CD4-positive, CD25-positive, alpha-beta regulatory T cell (primary cell): ENCODE data around the gene YJEFN3. TPM values are rescaled to one million over a fixed set of nuclear protein-coding genes. Genes with fewer than 3 reads are reported as not detected.

Experiments used
- ATAC-seq, 2 donors: fragments of 150-1000 bp; cut with Tn5 transposase; one replicate each; pipeline ENCODE4 v1.10.0; 2021; ENCODE audit warnings: low read depth in 2 of 2, moderate number of reproducible peaks in 2 of 2, moderate library complexity in 1 of 2
- DNase-seq, 3 donors: peaks; one replicate each; pipeline versions ENCODE4 v3.0.0 to v3.0.0-alpha.2; 2012 to 2022; ENCODE audit warnings: mixed read lengths in 1 of 3
- H3K27ac ChIP-seq: one replicate; pipeline ENCODE4 v1.7.0; 2013; ENCODE audit warnings: mild to moderate bottlenecking, low read length; ENCODE audit not compliant: insufficient read depth, poor library complexity, severe bottlenecking
- H3K27me3 ChIP-seq: one replicate; pipeline ENCODE4 v1.7.0; 2013; ENCODE audit warnings: low read length; ENCODE audit not compliant: control insufficient read depth, insufficient read depth
- H3K36me3 ChIP-seq: one replicate; pipeline ENCODE4 v1.7.0; 2013; ENCODE audit warnings: mild to moderate bottlenecking, low read length, moderate library complexity; ENCODE audit not compliant: control insufficient read depth, insufficient read depth
- H3K4me1 ChIP-seq: 2 replicates; pipeline ENCODE4 v1.7.0; 2013; ENCODE audit warnings: mild to moderate bottlenecking, low read length; ENCODE audit not compliant: insufficient read depth, control insufficient read depth, poor library complexity, severe bottlenecking
- H3K4me3 ChIP-seq: one replicate; pipeline ENCODE4 v1.7.0; 2013; ENCODE audit warnings: low read depth, mild to moderate bottlenecking, low read length, moderate library complexity
- H3K9me3 ChIP-seq, 2 experiments: 1 replicate in 1 of 2; 2 replicates in 1 of 2; pipeline ENCODE4 v1.7.0; 2013; ENCODE audit warnings: low read length in 2 of 2, mild to moderate bottlenecking in 1 of 2, moderate library complexity in 1 of 2; ENCODE audit not compliant: control insufficient read depth in 2 of 2
- H3K27ac Mint-ChIP-seq, 3 donors: one replicate each; pipeline ENCODE4 v1.8.0; 2020 to 2022; ENCODE audit warnings: mild to moderate bottlenecking in 3 of 3, mixed read lengths in 3 of 3, moderate library complexity in 2 of 3
- H3K27me3 Mint-ChIP-seq: one replicate; pipeline ENCODE4 v1.8.0; 2022; ENCODE audit warnings: mild to moderate bottlenecking, mixed read lengths
- H3K36me3 Mint-ChIP-seq: one replicate; pipeline ENCODE4 v1.8.0; 2020; ENCODE audit warnings: mixed read lengths
- H3K4me1 Mint-ChIP-seq, 4 donors: one replicate each; pipeline ENCODE4 v1.8.0; 2020 to 2022; ENCODE audit warnings: mixed read lengths in 4 of 4, mild to moderate bottlenecking in 1 of 4
- H3K4me3 Mint-ChIP-seq, 4 donors: one replicate each; pipeline ENCODE4 v1.8.0; 2020 to 2022; ENCODE audit warnings: mild to moderate bottlenecking in 4 of 4, mixed read lengths in 4 of 4, moderate library complexity in 3 of 4
- H3K9me3 Mint-ChIP-seq, 7 donors: one replicate each; pipeline ENCODE4 v1.8.0; 2020 to 2022; ENCODE audit warnings: mixed read lengths in 7 of 7, mild to moderate bottlenecking in 3 of 7, moderate library complexity in 2 of 7
- polyA plus RNA-seq, 4 donors: library from polyadenylated mRNA; unstranded; fragments of 300-500 nt; fragmentation: Illumina TruSeq; gene quantifications; one replicate each; pipeline ENCODE4 v1.2.3, GENCODE V29; 2021
- total RNA-seq: library from RNA; stranded (reverse); gene quantifications from one replicate; pipeline ENCODE4 v1.2.3, GENCODE V29; 2022

The YJEFN3 gene
- total and polyA plus RNA-seq, 5 donors from 2014 or later: 6.6 TPM; not detected in 4

DNA sequence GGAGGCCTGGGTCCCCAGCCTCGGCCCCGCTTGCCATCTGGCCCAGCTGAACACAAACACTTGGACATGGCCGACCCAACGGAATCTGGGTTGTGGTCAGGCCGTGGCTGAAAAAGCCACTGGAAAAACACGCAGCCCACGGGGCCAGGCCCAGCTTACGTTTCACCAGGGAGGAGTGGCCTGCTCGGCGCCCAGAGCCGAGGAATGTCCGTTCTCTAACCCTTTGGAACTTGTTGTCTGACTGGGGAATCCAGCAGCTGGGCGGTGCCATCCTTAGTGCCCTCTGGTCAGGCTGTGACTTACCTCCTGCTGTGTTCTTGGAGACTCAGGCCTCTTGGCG, 23.1 kb downstream of the YJEFN3 start:
- DNase-seq: no peak

GRCh38 chr19:19552798-19553197, 24.1 kb downstream of the YJEFN3 start:
- no peak overlapping the region for H3K27ac ChIP-seq
- no peaks in the 10 kb centered on the region for H3K36me3 Mint-ChIP-seq
- H3K4me1 ChIP-seq: peaks cover 6% of the 10 kb centered on the region
- H3K4me3 Mint-ChIP-seq: no peak overlapping the region
- H3K4me1 Mint-ChIP-seq: peaks cover 0 to 5% (median 0%) of the 10 kb centered on the region in 4 donors
- H3K27ac Mint-ChIP-seq: peak overlapping the region in 1 of 3 donors; percentile 9
- no peaks in the 10 kb centered on the region for H3K9me3 Mint-ChIP-seq
- H3K27me3 Mint-ChIP-seq: peaks cover 6% of the 10 kb centered on the region
- H3K9me3 ChIP-seq: no peaks in the 10 kb centered on the region
- H3K27me3 ChIP-seq: no peaks in the 10 kb centered on the region
- no peak overlapping the region for H3K4me3 ChIP-seq
- H3K36me3 ChIP-seq: no peaks in the 10 kb centered on the region
- DNase-seq (no peak), ATAC-seq (peak in 1 of 2 donors; percentile 33)

More for the DNA sequence above, 23.1 kb downstream of the YJEFN3 start:
- Mint-ChIP-seq H3K4me1 (peaks cover 0 to 5% (median 0%) of the 10 kb centered on the region in 4 donors), H3K4me3 (no peak overlapping the region), H3K36me3 (no peaks in the 10 kb centered on the region), H3K27me3 (no peaks in the 10 kb centered on the region), H3K9me3 (no peaks in the 10 kb centered on the region), H3K27ac (peak overlapping the region in 1 of 3 donors; percentile 5)
- ATAC-seq: no peak
- peaks cover 6% of the 10 kb centered on the region for H3K4me1 ChIP-seq
- no peaks in the 10 kb centered on the region for H3K9me3 ChIP-seq
- H3K4me3 ChIP-seq: no peak overlapping the region
- H3K36me3 ChIP-seq: no peaks in the 10 kb centered on the region
- no peaks in the 10 kb centered on the region for H3K27me3 ChIP-seq
- H3K27ac ChIP-seq: no peak overlapping the region

- no peak overlapping the region for H3K4me3 Mint-ChIP-seq
- H3K36me3 Mint-ChIP-seq: no peaks in the 10 kb centered on the region
- H3K27me3 Mint-ChIP-seq: peaks cover 6% of the 10 kb centered on the region
- Histone ChIP-seq H3K4me1 (peaks cover 6% of the 10 kb centered on the region), H3K27ac (no peak overlapping the region), H3K4me3 (no peak overlapping the region), H3K27me3 (no peaks in the 10 kb centered on the region), H3K36me3 (no peaks in the 10 kb centered on the region), H3K9me3 (no peaks in the 10 kb centered on the region)
- no peak for DNase-seq
- H3K27ac Mint-ChIP-seq: no peak overlapping the region
- peaks cover 0 to 10% (median under 1%) of the 10 kb centered on the region in 4 donors for H3K4me1 Mint-ChIP-seq
- H3K9me3 Mint-ChIP-seq: no peaks in the 10 kb centered on the region
- no peak for ATAC-seq
Observed at GRCh38 chr19:19553670-19554069, 25.0 kb downstream of the YJEFN3 start.

GRCh38 chr19:19554074-19555023, 25.6 kb downstream of the YJEFN3 start:
- H3K27ac Mint-ChIP-seq: peak overlapping the region in 2 of 3 donors; percentile 63 to 75

DNA sequence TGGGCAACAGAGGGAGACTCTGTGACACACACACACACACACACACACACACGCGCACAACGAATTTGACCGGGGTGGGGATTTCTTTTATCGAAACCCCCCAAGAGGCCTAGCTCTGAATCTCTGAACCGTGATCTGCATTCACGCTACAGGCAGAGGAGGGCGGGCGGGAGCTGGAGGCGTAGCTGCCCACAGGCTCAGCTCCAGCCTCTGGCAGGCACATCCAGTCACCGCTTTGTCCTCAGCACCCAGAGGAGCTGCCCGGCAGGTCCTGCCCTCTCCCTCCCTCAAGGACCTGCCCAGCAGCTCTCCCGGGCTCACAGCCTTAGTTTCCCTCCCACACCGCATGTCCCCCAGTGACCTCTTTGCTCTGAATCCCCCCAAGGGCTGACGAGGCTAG, 29.3 kb downstream of the YJEFN3 start:
- Mint-ChIP-seq H3K9me3 (no peaks in the 10 kb centered on the region), H3K36me3 (peaks cover 4% of the 10 kb centered on the region), H3K27me3 (peaks cover 6% of the 10 kb centered on the region), H3K4me1 (peaks cover 0 to 35% (median 8%) of the 10 kb centered on the region in 4 donors), H3K27ac (peak overlapping the region; percentile 39 to 76 (median 67)), H3K4me3 (no peak overlapping the region)
- H3K4me1 ChIP-seq: peaks cover 15% of the 10 kb centered on the region
- H3K4me3 ChIP-seq: no peak overlapping the region
- ATAC-seq (no peak), DNase-seq (no peak)
- H3K27me3 ChIP-seq: no peaks in the 10 kb centered on the region
- no peak overlapping the region for H3K27ac ChIP-seq
- H3K36me3 ChIP-seq: peaks cover 5% of the 10 kb centered on the region
- H3K9me3 ChIP-seq: no peaks in the 10 kb centered on the region

More at GRCh38 chr19:19554074-19555023, 25.6 kb downstream of the YJEFN3 start:
- Histone ChIP-seq H3K27me3 (no peaks in the 10 kb centered on the region), H3K36me3 (no peaks in the 10 kb centered on the region), H3K9me3 (no peaks in the 10 kb centered on the region), H3K4me1 (peaks cover 6% of the 10 kb centered on the region), H3K4me3 (no peak overlapping the region), H3K27ac (no peak overlapping the region)
- peaks cover 6% of the 10 kb centered on the region for H3K27me3 Mint-ChIP-seq
- H3K4me1 Mint-ChIP-seq: peaks cover 0 to 16% (median 4%) of the 10 kb centered on the region in 4 donors
- no peak overlapping the region for H3K4me3 Mint-ChIP-seq
- no peaks in the 10 kb centered on the region for H3K9me3 Mint-ChIP-seq
- H3K36me3 Mint-ChIP-seq: no peaks in the 10 kb centered on the region
- peak; percentile 26 to 60 (median 33) for DNase-seq
- peak; percentile 41 to 43 for ATAC-seq

GRCh38 chr19:19558636-19559035, 29.9 kb downstream of the YJEFN3 start:
- H3K36me3 ChIP-seq: peaks cover 5% of the 10 kb centered on the region
- H3K27me3 Mint-ChIP-seq: peaks cover 6% of the 10 kb centered on the region
- H3K4me1 Mint-ChIP-seq: peaks cover 0 to 38% (median 8%) of the 10 kb centered on the region in 4 donors
- H3K9me3 Mint-ChIP-seq: no peaks in the 10 kb centered on the region
- ATAC-seq (no peak), DNase-seq (no peak)
- peaks cover 4% of the 10 kb centered on the region for H3K36me3 Mint-ChIP-seq
- peak overlapping the region; percentile 27 to 67 (median 39) for H3K27ac Mint-ChIP-seq
- no peaks in the 10 kb centered on the region for H3K27me3 ChIP-seq
- peaks cover 18% of the 10 kb centered on the region for H3K4me1 ChIP-seq
- H3K9me3 ChIP-seq: no peaks in the 10 kb centered on the region
- H3K4me3 ChIP-seq: no peak overlapping the region
- H3K27ac ChIP-seq: no peak overlapping the region
- H3K4me3 Mint-ChIP-seq: no peak overlapping the region

GRCh38 chr19:19559931-19560330, 31.2 kb downstream of the YJEFN3 start:
- H3K27ac ChIP-seq: no peak overlapping the region
- H3K27ac Mint-ChIP-seq: peak overlapping the region in 2 of 3 donors; percentile 18 to 62
- peaks cover 12% of the 10 kb centered on the region for H3K36me3 ChIP-seq
- peaks cover 6% of the 10 kb centered on the region for H3K27me3 Mint-ChIP-seq
- peaks cover 0 to 36% (median 8%) of the 10 kb centered on the region in 4 donors for H3K4me1 Mint-ChIP-seq
- peaks cover 13% of the 10 kb centered on the region for H3K36me3 Mint-ChIP-seq
- ATAC-seq (no peak), DNase-seq (peak in 1 of 3 donors; percentile 73)
- H3K9me3 Mint-ChIP-seq: no peaks in the 10 kb centered on the region
- no peaks in the 10 kb centered on the region for H3K27me3 ChIP-seq
- H3K4me1 ChIP-seq: peaks cover 12% of the 10 kb centered on the region
- no peaks in the 10 kb centered on the region for H3K9me3 ChIP-seq
- no peak overlapping the region for H3K4me3 ChIP-seq
- peak overlapping the region in 3 of 4 donors; percentile 5 to 48 (median 41) for H3K4me3 Mint-ChIP-seq
